Stimulated activated CD4-positive, alpha-beta T cell treated with anti-CD3 and anti-CD28 coated beads, Interleukin-4, amount 100 ng/mL, for 48 hours (primary cell): ENCODE results near the gene TULP3.

Experiments
- DNase-seq, 2 donors: peaks; one replicate each; pipeline ENCODE4 v3.0.0-alpha.2; 2020; ENCODE audit warnings: low read depth in 2 of 2

Gene TULP3

DNA sequence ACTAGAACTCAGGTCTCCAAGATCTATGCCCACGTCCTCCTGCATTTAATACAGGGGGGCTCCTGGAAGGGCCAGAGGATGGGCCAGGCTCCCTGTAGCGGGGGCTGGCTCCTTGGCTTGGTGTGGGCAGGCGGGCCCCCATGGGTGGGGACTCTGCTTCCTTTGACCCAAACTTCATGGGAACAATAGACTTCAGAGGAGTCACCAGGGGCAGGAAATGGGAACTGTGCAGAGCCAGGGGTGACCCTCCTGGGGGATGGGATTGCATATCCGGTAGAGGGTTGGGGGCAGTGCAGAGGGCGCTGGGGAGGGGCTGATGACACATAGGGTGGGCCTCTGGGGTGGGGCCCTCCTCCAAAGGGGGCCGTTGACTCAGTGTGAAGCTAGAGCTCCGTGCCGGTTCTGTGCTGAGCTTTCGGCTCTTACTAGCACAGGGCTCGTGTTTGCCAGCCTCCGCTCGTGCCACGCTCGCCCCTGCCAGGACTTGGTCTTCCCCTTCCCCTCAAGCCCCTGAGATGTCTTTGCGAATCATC, 73.1 kb downstream of the TULP3 start:
- no peak for DNase-seq

DNA sequence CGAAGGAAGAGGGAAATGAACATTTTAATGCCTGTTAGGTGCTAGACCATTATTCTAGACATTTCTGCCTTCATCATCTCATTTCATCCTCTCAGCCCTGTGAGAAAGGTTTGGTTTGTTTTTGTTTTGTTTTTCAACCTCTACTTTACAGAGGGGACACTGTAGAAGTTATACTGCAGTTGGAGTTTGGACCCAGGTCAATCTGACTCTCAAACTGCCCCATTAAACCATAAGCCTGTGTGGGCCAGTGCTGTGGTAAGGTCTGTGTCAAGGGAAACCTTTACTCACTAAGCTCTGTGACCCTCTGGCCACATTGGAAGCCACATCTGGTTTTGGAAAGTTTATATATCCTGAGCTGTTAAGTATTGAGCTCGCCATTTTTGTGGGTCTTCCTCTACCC, 77.0 kb downstream of the TULP3 start:
- no peak for DNase-seq

DNA sequence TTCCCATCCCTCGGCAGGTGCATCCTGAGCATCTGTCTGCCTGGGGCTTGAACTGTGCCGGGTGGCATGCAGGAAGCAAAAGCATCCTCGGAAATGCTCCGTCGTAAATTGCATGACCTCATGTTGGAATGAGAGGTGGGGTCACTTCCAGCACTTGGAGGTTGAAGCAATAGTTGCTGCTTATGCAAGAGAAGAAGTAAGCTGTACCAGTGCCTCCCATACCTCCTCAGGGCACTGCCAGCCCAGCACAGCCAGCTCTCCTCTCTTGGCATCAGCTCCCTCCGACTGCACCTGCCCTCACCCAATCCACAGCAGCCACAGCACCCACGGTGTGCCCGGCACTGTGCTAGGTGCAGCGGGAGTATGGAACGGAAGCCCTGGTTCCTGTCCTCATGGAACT, 80.1 kb downstream of the TULP3 start:
- DNase-seq = no peak

DNA sequence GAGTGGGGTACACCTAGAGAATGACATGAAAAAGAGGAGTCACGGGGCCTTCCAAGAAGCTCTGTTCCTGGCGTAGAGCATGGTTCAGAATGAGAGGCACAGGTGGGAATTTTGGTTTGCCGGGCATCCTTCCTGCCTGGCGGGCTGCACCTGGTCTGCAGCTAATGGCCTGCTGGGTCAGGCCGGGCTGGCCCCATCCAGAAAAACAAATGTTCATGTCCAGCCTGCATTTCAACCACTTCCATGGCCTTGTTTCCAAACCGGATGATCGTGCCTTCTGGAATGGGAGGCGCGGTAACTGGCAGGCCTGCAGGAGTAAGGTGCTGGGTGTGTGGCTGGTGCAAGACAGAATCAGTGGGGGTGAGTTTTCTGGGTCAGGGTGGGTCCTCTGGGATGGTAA, 82.9 kb downstream of the TULP3 start:
- DNase-seq = no peak

DNA sequence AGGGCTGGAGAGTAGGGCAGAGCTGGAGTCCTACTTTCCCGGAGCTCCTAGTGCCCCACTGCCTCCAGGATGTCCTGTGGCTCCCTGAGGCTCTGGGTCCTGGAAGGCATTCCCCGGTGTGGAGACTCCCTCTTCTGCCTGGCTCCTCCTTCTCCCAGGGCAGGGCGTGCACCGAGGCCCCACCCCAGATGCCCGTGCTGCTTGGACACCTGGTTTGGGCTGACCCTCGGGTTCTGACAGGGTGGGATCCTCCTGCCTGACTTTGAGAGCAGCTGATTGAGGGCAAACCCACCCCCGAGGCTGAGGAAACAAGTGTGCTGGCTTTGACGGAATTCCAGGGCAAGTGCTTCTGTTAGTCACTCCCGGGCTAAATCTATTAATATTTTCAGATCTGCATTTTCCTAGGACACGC, 83.9 kb downstream of the TULP3 start:
- DNase-seq = no peak

DNA sequence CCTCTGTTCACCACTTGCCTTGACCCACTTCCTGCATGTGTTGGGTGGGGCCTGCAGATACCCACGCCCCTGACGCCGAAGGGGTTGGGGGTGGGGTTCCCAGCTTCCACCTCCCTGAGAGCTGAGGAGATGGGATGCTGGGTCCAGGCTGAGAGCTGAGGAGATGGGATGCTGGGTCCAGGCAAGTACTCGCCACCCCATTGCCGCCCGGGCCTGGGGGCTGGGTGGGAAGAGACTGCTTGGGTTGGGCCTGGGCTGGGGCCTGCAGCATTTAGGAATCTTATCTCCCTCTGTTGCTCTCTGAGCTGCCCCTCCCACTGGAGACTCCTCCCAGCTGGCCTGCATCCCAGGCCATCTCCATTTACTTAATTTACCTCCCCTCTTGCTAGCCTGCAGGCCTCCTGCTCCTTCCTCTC, 85.9 kb downstream of the TULP3 start:
- no peak for DNase-seq

DNA sequence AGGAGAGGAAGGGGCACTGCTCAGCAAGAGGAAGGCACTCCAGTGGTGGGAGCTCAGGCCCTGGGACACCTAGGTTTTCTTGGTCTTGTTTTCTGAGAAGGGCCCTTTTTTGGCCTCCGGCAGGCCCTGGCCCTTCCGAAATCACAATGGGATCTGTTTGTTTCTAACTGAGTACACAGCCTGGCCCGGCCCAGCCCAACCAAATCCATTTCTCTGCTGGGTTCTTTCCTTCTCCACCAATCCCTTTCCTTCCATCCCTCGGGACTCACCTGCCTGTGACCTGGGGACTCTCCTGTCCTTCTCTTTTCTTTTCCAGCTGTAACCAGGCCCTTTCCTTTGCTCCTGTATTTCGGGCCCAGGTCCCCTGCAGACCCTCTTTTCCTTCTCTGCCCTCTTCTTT, 87.1 kb downstream of the TULP3 start:
- no peak for DNase-seq

DNA sequence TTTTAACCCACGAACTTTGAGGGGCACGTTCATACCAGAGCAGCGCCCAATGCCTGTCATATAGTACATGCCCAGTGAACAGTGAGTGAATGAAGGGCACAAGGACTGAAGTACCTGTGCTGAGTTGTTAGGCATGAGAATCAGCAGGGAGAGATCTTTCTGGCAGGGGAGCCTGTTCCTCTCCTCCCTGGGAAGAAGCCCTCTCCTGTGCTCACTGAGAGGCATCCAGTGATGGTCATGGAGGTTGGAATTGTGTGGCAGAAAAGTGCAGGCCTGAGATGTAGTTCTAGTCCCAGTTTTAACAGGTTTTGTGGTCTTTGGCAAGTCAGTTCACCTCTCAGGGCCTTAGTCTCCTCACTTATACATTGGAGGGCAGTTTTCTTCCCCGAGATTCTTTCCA, 89.1 kb downstream of the TULP3 start:
- no peak for DNase-seq

DNA sequence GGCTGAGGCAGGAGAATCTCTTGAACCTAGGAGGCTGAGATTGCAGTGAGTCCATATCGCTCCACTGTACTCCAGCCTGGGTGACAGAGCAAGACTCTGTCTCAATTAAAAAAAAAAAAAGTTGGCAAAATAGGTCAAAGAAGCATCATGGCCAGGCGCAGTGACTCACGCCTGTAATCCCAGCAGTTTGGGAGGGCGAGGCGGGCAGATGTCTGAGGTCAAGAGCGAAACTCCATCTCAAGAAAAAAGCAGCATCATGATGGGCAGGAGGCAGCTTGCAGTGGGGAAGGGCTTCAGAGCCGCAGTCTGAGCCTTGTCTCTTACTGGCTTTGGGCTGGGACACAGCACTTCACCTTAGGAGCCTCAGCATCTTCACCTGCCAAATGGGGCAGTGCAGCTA, 89.9 kb downstream of the TULP3 start:
- no peak for DNase-seq

DNA sequence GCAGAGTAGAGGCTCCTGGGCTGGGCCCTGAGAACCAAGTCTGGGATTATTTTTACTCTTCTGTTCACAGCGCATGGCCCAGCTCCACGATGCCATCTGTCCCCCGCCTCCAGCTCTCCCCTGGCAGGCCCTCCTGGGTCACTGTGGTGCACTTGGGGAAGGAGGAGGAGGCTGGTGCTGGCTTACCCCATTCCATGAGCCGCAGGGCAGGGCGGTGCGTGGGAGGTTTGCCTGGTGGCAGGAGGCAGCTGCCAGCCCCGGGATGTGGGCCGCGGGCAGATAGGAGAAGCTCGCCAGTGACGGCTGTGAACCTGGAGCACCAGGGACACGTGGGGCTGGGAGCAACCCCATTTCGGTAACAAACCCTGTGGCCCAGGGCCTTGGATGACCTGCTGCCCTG, 91.7 kb downstream of the TULP3 start:
- DNase-seq = no peak

DNA sequence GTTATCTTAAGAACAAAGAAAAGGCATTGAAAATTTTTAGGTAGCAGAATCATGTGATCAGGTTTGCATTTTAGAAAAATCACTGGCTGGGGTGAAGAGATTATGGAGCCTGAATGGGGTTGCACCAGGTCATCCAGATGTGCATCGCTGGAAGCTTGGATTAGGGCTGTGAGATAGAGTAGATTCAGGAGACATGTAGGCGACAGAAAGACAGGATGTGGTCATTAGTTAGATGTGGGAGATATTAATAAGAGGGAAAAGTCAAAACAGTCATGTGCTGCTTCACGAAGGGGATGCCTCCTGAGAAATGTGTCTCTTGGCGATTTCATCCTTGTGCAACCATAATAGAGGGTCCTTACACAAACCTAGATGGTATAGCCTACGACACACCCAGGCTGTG, 93.6 kb downstream of the TULP3 start:
- no peak for DNase-seq

DNA sequence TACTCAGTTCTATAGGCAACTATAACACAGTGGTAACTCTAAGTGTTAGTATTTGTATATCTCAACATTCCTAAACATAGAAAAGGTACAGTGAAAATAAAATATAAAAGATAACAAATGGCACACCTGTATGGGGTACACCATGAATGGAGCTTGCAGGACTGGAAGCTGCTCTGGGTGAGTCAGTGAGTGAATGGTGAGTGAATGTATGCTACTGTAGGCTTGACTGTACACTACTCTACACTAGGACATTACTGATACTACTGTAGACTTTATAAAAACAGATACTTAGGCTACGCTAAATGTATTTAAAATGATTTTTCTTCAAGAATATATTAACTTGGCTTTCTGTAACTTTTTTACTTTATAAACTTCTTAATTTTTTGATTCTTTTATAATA, 94.0 kb downstream of the TULP3 start:
- no peak for DNase-seq

DNA sequence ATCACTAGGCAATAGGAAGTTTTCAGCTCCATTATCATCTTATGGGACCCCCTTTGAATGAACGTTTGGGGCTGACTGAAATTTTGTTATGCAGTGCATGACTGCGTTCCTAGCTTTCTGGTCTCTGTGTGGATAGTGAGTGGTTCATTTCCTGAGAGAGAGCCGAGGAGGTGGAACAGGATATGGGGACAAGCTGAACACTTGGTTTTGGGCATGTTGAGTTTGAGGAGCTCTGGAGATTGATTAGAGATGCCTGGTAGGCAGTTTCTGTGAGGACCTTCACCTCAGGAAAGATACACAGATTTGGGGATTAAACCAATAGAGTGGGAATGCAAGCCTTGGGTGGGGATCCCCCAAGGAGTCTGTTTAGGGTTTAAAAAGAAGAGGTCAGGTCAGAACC, 96.2 kb downstream of the TULP3 start:
- no peak for DNase-seq

DNA sequence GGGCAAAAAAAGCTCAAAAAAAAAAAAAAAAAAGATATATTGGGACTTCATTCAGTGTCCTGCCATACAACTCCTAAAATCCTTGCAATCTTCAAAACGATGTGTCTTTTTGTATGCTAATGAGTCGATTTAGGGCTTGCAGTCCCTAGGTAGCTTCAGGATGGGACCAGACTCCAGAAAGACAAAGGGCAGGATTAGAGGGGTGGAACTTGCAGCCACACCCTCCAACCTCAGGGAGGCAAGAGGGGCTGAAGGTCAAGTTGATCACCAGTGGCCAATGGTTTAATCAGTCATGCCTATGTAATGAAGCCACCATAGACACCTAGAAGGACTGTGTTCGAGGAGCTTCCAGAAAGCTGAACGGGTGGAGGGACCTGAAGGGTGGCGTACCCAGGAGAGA, 97.8 kb downstream of the TULP3 start:
- DNase-seq = no peak
